Skeletal muscle tissue (tissue), 4 donors: ENCODE measurements around the gene TSPYL2. TPM values are rescaled to one million over a fixed set of nuclear protein-coding genes. Genes with fewer than 3 reads are reported as not detected.

Experiments
- H3K27ac ChIP-seq: one replicate; pipeline ENCODE4 v1.7.0; 2013; ENCODE audit warnings: mild to moderate bottlenecking, low read depth, low read length, inconsistent platforms
- H3K27me3 ChIP-seq, 3 donors: one replicate each; pipeline ENCODE4 v1.7.0; 2013; ENCODE audit warnings: low read length in 3 of 3; ENCODE audit not compliant: control insufficient read depth in 3 of 3, insufficient read depth in 3 of 3
- H3K36me3 ChIP-seq, 3 donors: one replicate each; pipeline ENCODE4 v1.7.0; 2013; ENCODE audit warnings: low read length in 3 of 3; ENCODE audit not compliant: control insufficient read depth in 3 of 3, insufficient read depth in 3 of 3
- H3K4me1 ChIP-seq, 3 donors: one replicate each; pipeline ENCODE4 v1.7.0; 2013; ENCODE audit warnings: low read length in 3 of 3, mild to moderate bottlenecking in 3 of 3; ENCODE audit not compliant: control insufficient read depth in 3 of 3, insufficient read depth in 3 of 3
- H3K4me3 ChIP-seq, 3 donors: one replicate each; pipeline ENCODE4 v1.7.0; 2013; ENCODE audit warnings: low read length in 3 of 3
- H3K9ac ChIP-seq, 3 donors: one replicate each; pipeline ENCODE4 v1.7.0; 2013; ENCODE audit warnings: low read length in 3 of 3, mild to moderate bottlenecking in 3 of 3, moderate library complexity in 2 of 3, low read depth in 1 of 3
- H3K9me3 ChIP-seq, 3 donors: one replicate each; pipeline ENCODE4 v1.7.0; 2013; ENCODE audit warnings: low read length in 3 of 3; ENCODE audit not compliant: control insufficient read depth in 3 of 3
- total RNA-seq: library from RNA; depleted of rRNA; stranded (reverse); fragments of >200 nt; gene quantifications from one replicate; pipeline ENCODE4 v1.2.3, GENCODE V29; 2014
- donor health status: Osteomylitis.

Gene TSPYL2
- 7.3 TPM for total RNA-seq

- H3K9ac ChIP-seq = peak within 1 kb of the TSS; percentile 43 to 71 (median 66)
- peak within 1 kb of the TSS; percentile 64 to 73 (median 73) for H3K4me3 ChIP-seq
- H3K4me1 ChIP-seq = peaks cover 11 to 18% (median 15%) of the 10 kb centered on the region in 3 donors
- H3K36me3 ChIP-seq = peaks cover 5 to 13% (median 9%) of the 10 kb centered on the region in 3 donors
- H3K9me3 ChIP-seq = no peaks in the 10 kb centered on the region
- H3K27me3 ChIP-seq = no peaks in the 10 kb centered on the region
- peak within 1 kb of the TSS; percentile 72 for H3K27ac ChIP-seq
These were observed at the start of gene TSPYL2 for GRCh38 chrX:53081925-53082772. TSS of gene TSPYL2 (plus strand) at chrX:53082367. CDS start at chrX:53082499, 132 bp downstream.

DNA sequence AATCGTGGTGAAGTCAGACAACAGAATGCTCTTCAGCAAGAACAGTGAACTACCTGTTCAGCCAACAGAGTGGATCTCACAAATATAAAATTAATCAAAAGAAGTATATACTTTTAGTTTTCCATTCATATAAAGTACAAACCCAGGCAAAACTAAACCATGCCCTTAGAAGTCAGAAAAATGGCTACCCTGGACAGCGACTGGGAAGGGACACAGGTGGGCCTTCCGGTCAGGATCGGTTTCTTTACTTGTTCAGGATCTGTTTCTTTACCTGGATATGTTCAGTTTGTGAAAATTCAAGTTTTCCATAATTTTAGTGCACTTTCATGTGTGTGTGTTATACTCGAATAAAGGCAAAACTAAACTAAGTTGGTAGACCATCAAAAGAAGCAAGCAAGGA is 46.0 kb upstream of the TSPYL2 start:
- Histone ChIP-seq H3K9me3 (no peaks in the 10 kb centered on the region), H3K4me1 (no peaks in the 10 kb centered on the region), H3K36me3 (no peaks in the 10 kb centered on the region), H3K9ac (no peak overlapping the region), H3K27me3 (peaks cover 0 to 8% (median 0%) of the 10 kb centered on the region in 3 donors), H3K27ac (no peak overlapping the region), H3K4me3 (no peak overlapping the region)

DNA sequence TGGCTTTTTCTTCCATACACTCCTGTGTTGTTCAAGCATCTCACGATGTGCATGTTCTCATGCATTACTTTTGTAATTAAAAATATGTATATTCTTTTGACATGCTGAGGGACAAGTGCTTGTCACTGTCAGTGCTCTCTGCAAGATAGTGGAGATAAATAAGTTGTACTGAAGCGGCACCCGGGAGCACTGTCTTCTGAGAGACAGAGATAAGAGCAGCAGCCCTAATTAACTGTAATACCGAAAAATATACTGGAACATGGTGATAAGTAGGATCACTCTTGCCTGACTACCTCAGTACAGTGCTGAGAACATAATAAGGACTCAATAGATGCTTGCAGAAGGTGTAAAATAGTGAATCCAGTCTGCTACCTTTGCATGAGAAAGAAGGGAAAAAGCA is 42.9 kb upstream of the TSPYL2 start:
- H3K27me3 ChIP-seq = peaks cover 0 to 10% (median 0%) of the 10 kb centered on the region in 3 donors
- no peaks in the 10 kb centered on the region for H3K36me3 ChIP-seq
- H3K27ac ChIP-seq = no peak overlapping the region
- no peaks in the 10 kb centered on the region for H3K4me1 ChIP-seq
- no peak overlapping the region for H3K9ac ChIP-seq
- no peak overlapping the region for H3K4me3 ChIP-seq
- H3K9me3 ChIP-seq = no peaks in the 10 kb centered on the region

- H3K4me3 ChIP-seq = no peak overlapping the region
- H3K9ac ChIP-seq = no peak overlapping the region
- H3K4me1 ChIP-seq = no peaks in the 10 kb centered on the region
- peaks cover 0 to 15% (median 0%) of the 10 kb centered on the region in 3 donors for H3K27me3 ChIP-seq
- no peaks in the 10 kb centered on the region for H3K9me3 ChIP-seq
- H3K36me3 ChIP-seq = no peaks in the 10 kb centered on the region
- H3K27ac ChIP-seq = no peak overlapping the region
These were observed 37.2 kb upstream of the TSPYL2 start for GRCh38 chrX:53044995-53045394.

- no peaks in the 10 kb centered on the region for H3K36me3 ChIP-seq
- H3K27me3 ChIP-seq = peaks cover 0 to 24% (median 0%) of the 10 kb centered on the region in 3 donors
- H3K9me3 ChIP-seq = no peaks in the 10 kb centered on the region
- H3K9ac ChIP-seq = no peak overlapping the region
- no peak overlapping the region for H3K27ac ChIP-seq
- H3K4me3 ChIP-seq = no peak overlapping the region
- no peaks in the 10 kb centered on the region for H3K4me1 ChIP-seq
These were observed 34.9 kb upstream of the TSPYL2 start for GRCh38 chrX:53047228-53047627.

GRCh38 chrX:53048169-53049126 is 33.7 kb upstream of the TSPYL2 start, which contains the start of gene GPR173:
TSS of gene GPR173 (plus strand) at chrX:53048789. CDS start at chrX:53076622, 27,833 bp downstream.
- Histone ChIP-seq H3K27ac (no peak within 1 kb of the TSS), H3K4me3 (peak within 1 kb of the TSS in 2 of 3 donors; percentile 32 to 38), H3K27me3 (peaks cover 0 to 32% (median 0%) of the 10 kb centered on the region in 3 donors), H3K9ac (peak within 1 kb of the TSS in 1 of 3 donors; percentile 20), H3K4me1 (no peaks in the 10 kb centered on the region), H3K9me3 (no peaks in the 10 kb centered on the region), H3K36me3 (no peaks in the 10 kb centered on the region)

DNA sequence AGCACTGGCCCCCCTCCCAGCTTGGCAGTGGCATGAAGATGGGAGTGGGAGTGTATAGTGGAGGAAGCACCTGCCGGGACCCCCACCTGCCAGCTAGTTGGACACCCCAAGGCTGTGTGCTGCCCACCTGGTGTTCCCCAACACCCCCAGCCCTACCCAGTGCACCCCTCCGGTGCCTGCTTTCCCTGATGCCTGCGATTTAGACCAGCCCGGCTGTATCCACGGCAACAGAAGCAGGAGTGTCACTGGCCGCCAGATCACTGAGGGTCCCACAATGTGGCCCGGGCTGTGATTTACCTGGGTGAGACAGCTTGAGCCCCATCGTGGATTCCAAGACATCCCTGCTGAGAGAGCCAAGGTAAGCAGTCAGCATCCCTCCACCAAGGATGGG is 33.0 kb upstream of the TSPYL2 start:
- H3K4me3 ChIP-seq = peak overlapping the region in 1 of 3 donors; percentile 32
- no peaks in the 10 kb centered on the region for H3K9me3 ChIP-seq
- H3K4me1 ChIP-seq = no peaks in the 10 kb centered on the region
- no peak overlapping the region for H3K27ac ChIP-seq
- H3K9ac ChIP-seq = peak overlapping the region in 1 of 3 donors; percentile 20
- peaks cover 0 to 26% (median 0%) of the 10 kb centered on the region in 3 donors for H3K27me3 ChIP-seq
- H3K36me3 ChIP-seq = no peaks in the 10 kb centered on the region

GRCh38 chrX:53050841-53051240 is 31.3 kb upstream of the TSPYL2 start:
- H3K9ac ChIP-seq = no peak overlapping the region

DNA sequence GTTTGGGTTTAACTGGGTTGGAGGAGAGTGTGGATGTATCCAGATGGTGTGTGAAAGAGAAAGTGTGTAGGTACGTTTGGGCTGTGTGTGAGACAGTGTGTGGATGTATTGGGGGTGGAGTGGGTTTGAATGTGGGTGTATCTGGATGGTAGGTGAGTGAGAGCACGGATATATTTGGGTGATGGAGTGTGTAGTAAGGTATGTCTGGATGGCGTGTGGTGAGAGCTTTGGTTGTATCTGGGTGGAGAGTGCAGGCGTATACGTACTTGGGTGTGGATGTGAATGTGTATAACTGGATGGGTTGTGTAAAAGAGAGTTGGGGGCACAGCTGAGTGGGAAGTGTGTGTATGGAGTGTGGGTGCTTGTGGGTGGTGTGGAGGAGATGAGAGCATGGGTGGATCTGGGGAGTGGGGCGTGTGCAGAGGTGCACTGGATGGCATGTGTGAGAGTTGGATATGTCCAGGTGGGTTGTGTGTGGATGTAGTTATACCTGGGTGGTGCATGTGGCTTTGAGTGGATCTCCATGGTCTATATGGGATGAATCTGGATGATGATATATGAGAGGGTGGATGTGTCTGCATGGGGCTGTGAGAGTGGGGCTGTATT is 26.8 kb upstream of the TSPYL2 start:
- peaks cover 0 to 2% (median 0%) of the 10 kb centered on the region in 3 donors for H3K9me3 ChIP-seq
- H3K9ac ChIP-seq = no peak overlapping the region
- no peak overlapping the region for H3K27ac ChIP-seq
- peaks cover 0 to 27% (median 0%) of the 10 kb centered on the region in 3 donors for H3K27me3 ChIP-seq
- no peaks in the 10 kb centered on the region for H3K36me3 ChIP-seq
- H3K4me3 ChIP-seq = no peak overlapping the region
- H3K4me1 ChIP-seq = no peaks in the 10 kb centered on the region

More at GRCh38 chrX:53050841-53051240, 31.3 kb upstream of the TSPYL2 start:
- Histone ChIP-seq H3K36me3 (no peaks in the 10 kb centered on the region), H3K9me3 (no peaks in the 10 kb centered on the region), H3K4me3 (no peak overlapping the region), H3K4me1 (no peaks in the 10 kb centered on the region), H3K27me3 (peaks cover 0 to 36% (median 0%) of the 10 kb centered on the region in 3 donors), H3K27ac (no peak overlapping the region)
